Loucy (cell line): ENCODE measurements around the gene RNF157.
"Not testable (repeated sequence)": the region's sequence is repeated elsewhere in the genome, so short reads cannot be mapped to it uniquely, and the experiment has no call there.

ENCODE experiments used
- CTCF ChIP-seq: fragments of 200-600 bp; sonication (generic); conservative IDR thresholded peaks from 2 replicates; pipeline ENCODE4 v1.5.1; 2014; ENCODE audit warnings: mild to moderate bottlenecking, antibody characterized with exemption, low read length
- EZH2phosphoT487 ChIP-seq: fragments of 200-600 bp; IDR thresholded peaks from 2 replicates; pipeline ENCODE4 v1.6.1; 2018; ENCODE audit warnings: antibody characterized with exemption, mild to moderate bottlenecking, moderate library complexity, borderline replicate concordance

- TF ChIP-seq CTCF, EZH2phosphoT487: not testable (repeated sequence)
Observed at GRCh38 chr17:76205542-76206144, 34.6 kb downstream of the RNF157 start.
